K562 (cell line): ENCODE measurements around the gene TMEM260. TPM values are rescaled to one million over a fixed set of nuclear protein-coding genes. Genes with fewer than 3 reads are reported as not detected.

ENCODE experiments used
- ATAC-seq: fragments of 200-7000 bp; cut with Tn5 transposase; 3 replicates; pipeline ENCODE4 v1.9.1; 2020; ENCODE audit warnings: moderate library complexity
- BruUV-seq: library from RNA; stranded (reverse); fragments of 400-500 nt; replicated peaks from 2 replicates; lab custom pipeline; 2021; lab: Mats Ljungman, UMichigan
- CTCF ChIA-PET: fragments of 300-600 bp; formaldehyde crosslinking; extraction: SDS; loops from one replicate; lab custom pipeline; 2021; ENCODE audit warnings: low intra/inter-chr PET ratio; lab: Yijun Ruan, JAX
- POLR2A ChIA-PET: fragments of 300-600, 350-650 bp; sonication (Branson Sonifier 250); formaldehyde crosslinking; extraction: SDS; loops from one replicate; lab custom pipeline; 2021; ENCODE audit warnings: antibody characterized with exemption, inconsistent platforms; lab: Yijun Ruan, JAX
- DNase-seq, 4 experiments: peaks; one replicate each; pipeline versions ENCODE4 v3.0.0 to v3.0.0-alpha.2; 2011 to 2018; ENCODE audit warnings: low spot score in 3 of 4, mixed read lengths in 3 of 4; ENCODE audit errors: extremely low read depth in 1 of 4
- FAIRE-seq: peaks from 2 replicates; lab custom pipeline; 2011; peaks lifted over from hg19 to GRCh38; lab: Jason Lieb, UNC
- H2AFZ ChIP-seq: 2 replicates; pipeline ENCODE4 v1.6.0; 2011; ENCODE audit warnings: low read depth, low read length, control low read depth, inconsistent platforms
- H3K27ac ChIP-seq: fragments of 200-600 bp; 3 replicates; pipeline ENCODE4 v1.8.0; 2011; ENCODE audit warnings: low read depth, mild to moderate bottlenecking, control low read depth, inconsistent platforms, low read length, moderate library complexity, mixed read lengths; ENCODE audit errors: extremely low read depth
- H3K27me3 ChIP-seq, 2 experiments: fragments of 300-600 bp in 1 of 2; 2 replicates in 1 of 2; 3 replicates in 1 of 2; pipeline versions ENCODE4 v1.6.0 to v1.8.0; 2011; ENCODE audit warnings: inconsistent platforms in 2 of 2, low read length in 2 of 2, mild to moderate bottlenecking in 1 of 2, mixed read lengths in 1 of 2, moderate library complexity in 1 of 2; ENCODE audit not compliant: control insufficient read depth in 2 of 2, insufficient read depth in 2 of 2
- H3K36me3 ChIP-seq: fragments of 300-600 bp; 3 replicates; pipeline ENCODE4 v1.8.0; 2011; ENCODE audit warnings: mild to moderate bottlenecking, low read length, inconsistent platforms; ENCODE audit not compliant: control insufficient read depth, insufficient read depth
- H3K4me1 ChIP-seq, 2 experiments: fragments of 200-600 bp in 1 of 2; replicated peaks in 1 of 2; 2 replicates in 1 of 2; 3 replicates in 1 of 2; pipeline versions ENCODE4 v1.5.1 to v1.8.0; 2011; ENCODE audit warnings: inconsistent platforms in 2 of 2, low read length in 2 of 2, mild to moderate bottlenecking in 1 of 2, mixed read lengths in 1 of 2, moderate library complexity in 1 of 2; ENCODE audit not compliant: control insufficient read depth in 2 of 2, insufficient read depth in 2 of 2
- H3K4me2 ChIP-seq: 2 replicates; pipeline ENCODE4 v1.6.1; 2011; ENCODE audit warnings: low read length, control low read depth, inconsistent platforms, mixed read lengths; ENCODE audit not compliant: insufficient read depth
- H3K4me3 ChIP-seq: fragments of 200-600 bp; sonication (generic), shearing (Covaris generic); 2 replicates; pipeline ENCODE4 v1.5.1; 2016; ENCODE audit warnings: control low read depth, inconsistent platforms
- H3K79me2 ChIP-seq: fragments of 200-600 bp; 3 replicates; pipeline ENCODE4 v1.8.0; 2011; ENCODE audit warnings: low read length, inconsistent platforms; ENCODE audit not compliant: control insufficient read depth, insufficient read depth
- H3K9ac ChIP-seq, 2 experiments: 2 replicates each; pipeline versions ENCODE4 v1.6.0 to v1.6.1; 2011; ENCODE audit warnings: low read depth in 2 of 2, low read length in 2 of 2, control low read depth in 1 of 2, inconsistent platforms in 1 of 2, mild to moderate bottlenecking in 1 of 2, mixed read lengths in 1 of 2; ENCODE audit not compliant: insufficient read depth in 1 of 2
- H3K9me1 ChIP-seq: one replicate; pipeline ENCODE4 v1.6.0; 2011; ENCODE audit warnings: inconsistent platforms, mild to moderate bottlenecking, low read length, moderate library complexity; ENCODE audit not compliant: control insufficient read depth, insufficient read depth
- H3K9me3 ChIP-seq: replicated peaks from 2 replicates; pipeline ENCODE4 v1.5.1; 2011; ENCODE audit warnings: low read depth, low read length, inconsistent platforms; ENCODE audit not compliant: control insufficient read depth, insufficient read depth
- H4K20me1 ChIP-seq: replicated peaks from 2 replicates; pipeline ENCODE4 v1.6.1; 2011; ENCODE audit warnings: low read length, inconsistent platforms, mixed read lengths; ENCODE audit not compliant: control insufficient read depth, insufficient read depth
- RAD21 ChIP-seq, 2 experiments: fragments of 250-450 bp in 1 of 2; fragments of 450-650 bp in 1 of 2; sonication (Bioruptor Pico) in 1 of 2; formaldehyde crosslinking in 1 of 2; IDR thresholded peaks in 1 of 2; conservative IDR thresholded peaks in 1 of 2; 2 replicates each; pipeline versions ENCODE4 v1.4.0 to v1.8.0; 2020 to 2022; ENCODE audit warnings: mild to moderate bottlenecking in 2 of 2, moderate library complexity in 1 of 2
- WGBS: fragments of 100-300 bp; shearing (Covaris generic); methylation state at CpG from one replicate; pipeline ENCODE4 v1.1.6; 2016; ENCODE audit warnings: low coverage, mixed read lengths; ENCODE audit not compliant: insufficient coverage; ENCODE audit errors: missing lambda C conversion rate; 5-methylcytosine and 5-hydroxymethylcytosine counted together
- in situ Hi-C: fragments of 300-500 bp; cut with MboI; formaldehyde crosslinking; loops from 4 replicates; pipeline ENCODE4 v1.15.0; 2018; ENCODE audit warnings: inconsistent platforms, mixed read lengths
- intact Hi-C: fragments of 100-400 bp; cut with micrococcal nuclease; formaldehyde crosslinking; loops from 2 replicates; pipeline ENCODE4 v1.14.2; 2022
- polyA plus RNA-seq, 8 experiments: library from polyadenylated mRNA; depleted of rRNA in 4 of 8; stranded (reverse) in 5 of 8; unstranded in 3 of 8; fragments of >200 nt; fragmentation: Nextera tagmentation in 2 of 8; fragmentation: Illumina TruSeq in 1 of 8; extraction: Ambion mirVana in 2 of 8; extraction: Trizol in 1 of 8; gene quantifications; 2 replicates each; pipeline versions ENCODE4 v1.2.1 to v1.2.3, GENCODE V29; 2011 to 2014; ENCODE audit warnings: inconsistent platforms in 1 of 8, missing spikeins in 1 of 8
- total RNA-seq, 7 experiments: library from RNA; depleted of rRNA in 6 of 7; stranded (reverse); fragments of >200 nt in 6 of 7; fragmentation: Illumina TruSeq in 2 of 7; extraction: Trizol in 2 of 7; gene quantifications; 2 replicates each; pipeline versions ENCODE4 v1.2.1 to v1.2.3, GENCODE V29; 2011 to 2021; ENCODE audit warnings: low replicate concordance in 1 of 7
- TF ChIP-seq, protein P1 (sequence below): fragments of 200-800 bp; sonication (Bioruptor generic); IDR thresholded peaks from 2 replicates; pipeline ENCODE4 v1.6.1; 2016; ENCODE audit warnings: missing genetic modification characterization, missing compliant biosample characterization

The TMEM260 gene
- total and polyA plus RNA-seq, 9 of the 15 experiments (the other 6 are each of a cell fraction or from before 2014, with no cell fraction given) = 2.2 to 9.4 (median 6.0) TPM

DNA sequence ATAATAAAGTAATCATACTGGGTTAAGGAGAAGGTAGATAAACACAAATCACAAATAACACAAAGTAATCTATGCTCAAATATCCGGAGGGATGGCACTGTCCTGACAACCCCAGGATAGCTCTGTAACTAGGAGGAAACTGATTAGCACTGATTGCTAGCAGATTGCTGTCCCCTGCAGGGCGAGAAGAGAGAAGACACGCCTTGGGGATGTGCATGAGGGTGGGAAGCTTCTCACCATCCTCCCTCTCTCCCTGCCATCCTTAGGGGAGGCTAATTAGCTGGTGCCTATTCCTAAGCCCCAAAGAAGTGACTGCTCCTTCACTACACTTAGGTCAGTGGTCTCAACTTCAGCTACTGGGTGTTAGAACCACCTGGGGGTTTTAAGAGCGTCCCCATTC, 27.0 kb upstream of the TMEM260 start:
- in situ Hi-C loops (loop anchor here (10.0 to 25.0 kb wide), 2 partner anchors 510 to 762 kb away; no protein-coding TSS in a partner anchor), intact Hi-C loops (no loop called here)
- Histone ChIP-seq H4K20me1 (no peaks in the 10 kb centered on the region), H3K9me1 (no peaks in the 10 kb centered on the region), H3K27ac (no peak overlapping the region), H3K9ac (no peak overlapping the region), H3K27me3 (peaks cover 3 to 16% of the 10 kb centered on the region in 2 experiments; a peak in 2 of 5 replicates), H3K9me3 (no peaks in the 10 kb centered on the region), H3K79me2 (no peaks in the 10 kb centered on the region), H2AFZ (no peak overlapping the region), H3K4me1 (no peaks in the 10 kb centered on the region; a peak in 2 of 5 replicates), H3K36me3 (no peaks in the 10 kb centered on the region), H3K4me3 (no peak overlapping the region), H3K4me2 (no peak overlapping the region)
- FAIRE-seq (no peak), ATAC-seq (no peak), DNase-seq (no peak)
- BruUV-seq = no TSS peak
- ChIA-PET CTCF (no interaction called here), POLR2A (interaction anchor here (0.7 kb wide), 1 partner anchor 24 kb away, joined by 3 read pairs; no protein-coding TSS in a partner anchor)
- TF ChIP-seq, protein P1, sequence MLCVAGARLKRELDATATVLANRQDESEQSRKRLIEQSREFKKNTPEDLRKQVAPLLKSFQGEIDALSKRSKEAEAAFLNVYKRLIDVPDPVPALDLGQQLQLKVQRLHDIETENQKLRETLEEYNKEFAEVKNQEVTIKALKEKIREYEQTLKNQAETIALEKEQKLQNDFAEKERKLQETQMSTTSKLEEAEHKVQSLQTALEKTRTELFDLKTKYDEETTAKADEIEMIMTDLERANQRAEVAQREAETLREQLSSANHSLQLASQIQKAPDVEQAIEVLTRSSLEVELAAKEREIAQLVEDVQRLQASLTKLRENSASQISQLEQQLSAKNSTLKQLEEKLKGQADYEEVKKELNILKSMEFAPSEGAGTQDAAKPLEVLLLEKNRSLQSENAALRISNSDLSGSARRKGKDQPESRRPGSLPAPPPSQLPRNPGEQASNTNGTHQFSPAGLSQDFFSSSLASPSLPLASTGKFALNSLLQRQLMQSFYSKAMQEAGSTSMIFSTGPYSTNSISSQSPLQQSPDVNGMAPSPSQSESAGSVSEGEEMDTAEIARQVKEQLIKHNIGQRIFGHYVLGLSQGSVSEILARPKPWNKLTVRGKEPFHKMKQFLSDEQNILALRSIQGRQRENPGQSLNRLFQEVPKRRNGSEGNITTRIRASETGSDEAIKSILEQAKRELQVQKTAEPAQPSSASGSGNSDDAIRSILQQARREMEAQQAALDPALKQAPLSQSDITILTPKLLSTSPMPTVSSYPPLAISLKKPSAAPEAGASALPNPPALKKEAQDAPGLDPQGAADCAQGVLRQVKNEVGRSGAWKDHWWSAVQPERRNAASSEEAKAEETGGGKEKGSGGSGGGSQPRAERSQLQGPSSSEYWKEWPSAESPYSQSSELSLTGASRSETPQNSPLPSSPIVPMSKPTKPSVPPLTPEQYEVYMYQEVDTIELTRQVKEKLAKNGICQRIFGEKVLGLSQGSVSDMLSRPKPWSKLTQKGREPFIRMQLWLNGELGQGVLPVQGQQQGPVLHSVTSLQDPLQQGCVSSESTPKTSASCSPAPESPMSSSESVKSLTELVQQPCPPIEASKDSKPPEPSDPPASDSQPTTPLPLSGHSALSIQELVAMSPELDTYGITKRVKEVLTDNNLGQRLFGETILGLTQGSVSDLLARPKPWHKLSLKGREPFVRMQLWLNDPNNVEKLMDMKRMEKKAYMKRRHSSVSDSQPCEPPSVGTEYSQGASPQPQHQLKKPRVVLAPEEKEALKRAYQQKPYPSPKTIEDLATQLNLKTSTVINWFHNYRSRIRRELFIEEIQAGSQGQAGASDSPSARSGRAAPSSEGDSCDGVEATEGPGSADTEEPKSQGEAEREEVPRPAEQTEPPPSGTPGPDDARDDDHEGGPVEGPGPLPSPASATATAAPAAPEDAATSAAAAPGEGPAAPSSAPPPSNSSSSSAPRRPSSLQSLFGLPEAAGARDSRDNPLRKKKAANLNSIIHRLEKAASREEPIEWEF (CRISPR knock-in tag) = no peak
- peak in 1 of 2 experiments; percentile 14; a peak in 1 of 4 replicates for TF ChIP-seq RAD21 (CRISPR knock-in tag; conservative IDR thresholded peaks at IDR 0.05 in 1 of 2, IDR thresholded peaks at IDR 0.05 in 1 of 2)
- WGBS = 0% methylated on average over 2 of the region's 4 CpGs
